ENCODE results near the gene KLHL22.

The KLHL22 gene

GRCh38 chr22:20408891-20409290 lies 86.7 kb downstream of the KLHL22 start:
- FAIRE-seq (no peak), DNase-seq (ENCODE audit: extremely low spot score, insufficient read length, low read depth) (no peak)

GRCh38 chr22:20407829-20408228 lies 87.8 kb downstream of the KLHL22 start:
- FAIRE-seq (no peak), DNase-seq (ENCODE audit: extremely low spot score, insufficient read length, low read depth) (no peak)

- no peak for DNase-seq (ENCODE audit: extremely low spot score, insufficient read length, low read depth)
- FAIRE-seq, result no peak
These were observed 88.7 kb downstream of the KLHL22 start for GRCh38 chr22:20406686-20407408.

- no peak for DNase-seq (ENCODE audit: extremely low spot score, insufficient read length, low read depth)
- no peak for FAIRE-seq
These were observed 89.5 kb downstream of the KLHL22 start for GRCh38 chr22:20405931-20406685.

- no peak for DNase-seq (ENCODE audit: extremely low spot score, insufficient read length, low read depth)
- no peak for FAIRE-seq
These were observed 90.2 kb downstream of the KLHL22 start for GRCh38 chr22:20405291-20405930.

GRCh38 chr22:20404881-20405280 lies 90.7 kb downstream of the KLHL22 start:
- no peak for DNase-seq (ENCODE audit: extremely low spot score, insufficient read length, low read depth)
- no peak for FAIRE-seq

GRCh38 chr22:20403779-20404140 lies 91.8 kb downstream of the KLHL22 start:
- DNase-seq (ENCODE audit: extremely low spot score, insufficient read length, low read depth) (no peak), FAIRE-seq (no peak)

- DNase-seq (ENCODE audit: extremely low spot score, insufficient read length, low read depth) (no peak), FAIRE-seq (no peak)
These were observed 92.4 kb downstream of the KLHL22 start for GRCh38 chr22:20402960-20403778.

GRCh38 chr22:20401376-20402014 lies 94.1 kb downstream of the KLHL22 start:
- no peak for FAIRE-seq
- no peak for DNase-seq (ENCODE audit: extremely low spot score, insufficient read length, low read depth)

- FAIRE-seq (no peak), DNase-seq (ENCODE audit: extremely low spot score, insufficient read length, low read depth) (no peak)
These were observed 94.8 kb downstream of the KLHL22 start for GRCh38 chr22:20400606-20401375.

- no peak for FAIRE-seq
- DNase-seq (ENCODE audit: extremely low spot score, insufficient read length, low read depth), result no peak
These were observed 95.6 kb downstream of the KLHL22 start for GRCh38 chr22:20399866-20400605.

- no peak for FAIRE-seq
- no peak for DNase-seq (ENCODE audit: extremely low spot score, insufficient read length, low read depth)
These were observed 97.2 kb downstream of the KLHL22 start for GRCh38 chr22:20398420-20398819.

GRCh38 chr22:20397498-20397897 lies 98.1 kb downstream of the KLHL22 start:
- FAIRE-seq (no peak), DNase-seq (ENCODE audit: extremely low spot score, insufficient read length, low read depth) (no peak)

- FAIRE-seq (no peak), DNase-seq (ENCODE audit: extremely low spot score, insufficient read length, low read depth) (no peak)
These were observed 99.0 kb downstream of the KLHL22 start for GRCh38 chr22:20396639-20397038.

GRCh38 chr22:20395907-20396287 lies 99.7 kb downstream of the KLHL22 start:
- FAIRE-seq (no peak), DNase-seq (ENCODE audit: extremely low spot score, insufficient read length, low read depth) (no peak)

GRCh38 chr22:20395181-20395906 lies 100.3 kb downstream of the KLHL22 start:
- FAIRE-seq, result no peak

GRCh38 chr22:20393705-20394476 lies 101.7 kb downstream of the KLHL22 start, which contains the start of gene ZNF74:
Gene ZNF74 (plus strand): TSS chr22:20394151. CDS start chr22:20394629, 478 bp downstream.
- DNase-seq (ENCODE audit: extremely low spot score, insufficient read length, low read depth) (peak; percentile 75), FAIRE-seq (peak; percentile 89)

More at GRCh38 chr22:20395181-20395906, 100.3 kb downstream of the KLHL22 start:
- DNase-seq (ENCODE audit: extremely low spot score, insufficient read length, low read depth), result no peak
